Measurements from ENCODE around the gene MEGF10.
A peak's percentile ranks its signal among the peaks of the same experiment; 100 is the strongest.
"Not testable (repeated sequence)": the region's sequence is repeated elsewhere in the genome, so short reads cannot be mapped to it uniquely, and the experiment has no call there.

MEGF10 gene

DNA sequence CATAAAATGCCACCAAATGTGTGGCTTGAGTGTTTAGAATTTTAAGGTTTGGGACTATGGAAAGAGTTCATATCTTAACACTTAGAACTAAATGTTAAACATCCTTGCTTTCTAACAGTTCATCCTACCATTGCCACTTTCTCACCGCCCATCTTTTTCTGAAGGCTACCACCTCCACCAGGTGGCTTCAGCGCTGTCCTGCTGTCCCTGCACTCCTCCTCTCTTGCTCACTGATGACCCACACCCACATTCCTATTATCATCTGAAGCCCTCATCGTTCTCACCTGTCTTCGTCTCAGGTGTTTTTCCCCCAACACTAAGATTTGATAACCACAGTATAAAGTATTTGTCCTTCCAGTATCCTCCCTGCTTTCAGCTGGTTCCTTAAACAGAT, 7.4 kb downstream of the MEGF10 start:
- DNase-seq = peak; percentile 58

DNA sequence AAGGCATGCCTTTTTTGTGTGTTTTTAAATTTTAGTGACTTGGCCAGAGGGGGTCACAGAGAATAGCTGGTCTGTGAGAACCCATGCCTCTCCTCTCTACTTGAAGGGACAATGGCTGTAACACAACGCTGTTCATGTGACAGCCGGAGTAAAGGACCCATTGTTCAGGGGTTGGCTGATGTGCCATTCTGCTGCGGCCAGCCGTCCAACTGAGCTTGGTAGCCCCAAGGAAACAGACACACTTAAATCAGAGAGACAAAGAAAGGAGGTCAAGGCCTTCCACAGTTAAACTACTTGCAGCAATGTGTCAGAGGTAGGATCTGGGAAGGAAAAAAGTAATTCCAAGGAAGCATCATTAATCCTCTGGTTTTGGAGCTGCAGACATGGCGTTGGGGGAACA, 8.1 kb downstream of the MEGF10 start:
- peak; percentile 92 for DNase-seq

- DNase-seq = peak; percentile 74
These were observed 9.1 kb downstream of the MEGF10 start for GRCh38 chr5:127299678-127300077.

DNA sequence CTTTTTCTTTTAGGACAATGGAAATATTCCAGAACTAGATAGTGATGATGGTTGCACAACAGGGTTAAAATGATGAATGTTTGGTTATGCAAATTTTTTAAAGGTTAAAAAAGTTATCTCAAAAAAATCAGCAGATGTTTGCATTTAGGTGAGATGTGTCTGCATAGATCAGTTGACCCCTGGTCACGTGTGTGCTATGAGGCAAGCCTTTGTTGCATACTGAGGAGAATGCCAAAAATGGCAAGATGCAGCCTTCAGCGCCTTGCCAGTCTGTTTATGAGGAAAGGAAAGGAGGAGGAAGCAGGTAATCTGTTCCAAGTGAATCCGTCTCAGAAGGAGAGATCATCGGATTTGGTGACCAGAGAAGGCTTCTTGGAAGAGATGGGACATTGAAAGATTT, 11.9 kb downstream of the MEGF10 start:
- no peak for DNase-seq

DNA sequence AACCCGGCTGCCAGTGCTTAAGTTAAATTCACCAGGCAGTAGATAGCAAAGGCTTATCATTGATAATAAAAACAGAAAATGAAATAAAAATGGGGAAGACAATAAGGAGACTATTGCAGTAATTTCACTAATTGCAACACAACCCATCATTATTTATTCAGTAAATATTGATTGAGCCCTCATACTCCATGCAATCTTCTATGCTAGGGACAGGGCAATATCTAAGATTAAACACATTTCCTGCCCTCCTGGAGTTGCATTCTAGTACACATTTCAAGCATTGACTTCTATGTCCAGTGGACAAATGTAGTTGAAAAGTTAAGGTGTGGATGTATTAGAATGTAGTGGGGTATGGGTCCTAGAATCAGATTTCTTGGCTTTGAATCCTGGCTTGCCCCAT, 12.8 kb downstream of the MEGF10 start:
- DNase-seq = no peak

DNA sequence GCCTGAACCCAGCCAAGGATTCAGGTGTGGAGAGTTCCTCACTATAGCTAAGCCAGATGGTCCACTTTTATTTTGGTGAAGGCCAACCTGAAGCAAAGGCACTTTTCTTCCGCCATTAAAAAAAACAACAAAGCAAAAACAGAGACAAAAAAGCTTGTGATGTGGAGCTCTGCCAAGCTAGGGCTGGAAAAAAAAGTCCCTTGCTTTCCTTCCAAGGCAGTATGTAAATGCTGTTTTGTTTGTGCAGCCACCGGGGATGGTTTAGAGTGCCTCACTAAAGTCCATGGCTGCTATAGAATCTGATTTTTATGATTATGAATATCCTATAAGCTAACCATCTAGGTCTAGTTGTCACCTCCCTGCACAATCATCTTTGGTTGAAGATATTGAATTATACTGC, 14.9 kb downstream of the MEGF10 start:
- peak; percentile 81 for DNase-seq

DNA sequence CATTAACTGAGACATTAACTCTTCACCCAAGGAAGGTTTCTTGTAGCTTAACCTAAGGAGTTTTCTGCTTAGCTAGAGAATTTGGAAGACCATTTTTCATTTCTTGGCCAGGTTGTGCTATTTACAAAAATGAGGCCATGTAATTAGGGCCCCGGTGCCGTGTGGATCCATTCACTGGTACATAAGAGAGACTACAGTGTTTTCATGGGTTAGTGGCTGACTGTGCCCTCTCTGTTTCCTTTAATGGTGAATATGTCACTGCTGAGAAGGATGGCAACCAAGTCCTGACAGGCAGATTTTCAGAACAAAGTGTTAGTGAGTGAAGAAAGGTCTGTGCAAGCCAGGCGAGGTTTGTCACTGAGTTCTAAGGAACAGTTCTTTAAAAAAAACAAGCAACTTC, 15.4 kb downstream of the MEGF10 start:
- peak; percentile 41 for DNase-seq

DNA sequence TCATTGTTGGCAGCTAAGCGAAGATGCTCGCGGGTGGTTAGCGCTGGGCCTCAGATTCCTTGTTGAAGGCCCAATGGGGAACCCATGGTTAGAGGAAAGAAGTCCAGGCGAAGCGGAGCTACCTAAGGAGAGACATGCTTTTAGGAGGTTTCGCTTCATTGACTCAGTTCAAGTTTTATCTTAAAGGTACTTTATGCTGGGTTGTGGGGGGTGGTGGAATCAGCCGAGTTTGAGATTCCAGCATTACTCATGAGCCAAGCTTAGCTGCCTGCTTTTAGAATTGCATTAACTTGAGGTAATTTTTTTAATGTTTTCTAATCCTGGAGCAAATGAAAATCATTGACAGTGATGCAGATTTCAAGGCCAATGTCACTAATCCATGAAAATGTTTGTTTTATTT, 16.1 kb downstream of the MEGF10 start:
- no peak for DNase-seq

DNA sequence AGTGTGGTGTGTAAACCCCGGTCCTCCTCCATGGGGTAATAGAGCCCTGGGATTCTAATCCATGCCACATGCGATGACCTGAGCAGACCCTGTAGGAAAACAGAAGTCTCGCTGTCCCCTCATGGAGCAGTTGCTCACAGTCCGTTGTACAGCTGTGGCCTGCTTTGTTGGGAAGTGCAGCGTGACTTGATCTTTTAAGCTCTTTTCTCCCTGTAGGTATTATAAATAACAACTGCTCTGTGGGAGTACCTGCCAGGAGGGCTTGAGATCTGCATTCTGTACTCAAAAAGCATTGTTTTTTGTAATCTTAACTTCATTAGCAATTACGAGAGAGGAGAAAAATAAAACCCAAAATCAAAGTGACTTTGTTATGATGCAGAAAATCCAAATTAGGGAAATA, 17.3 kb downstream of the MEGF10 start:
- peak; percentile 35 for DNase-seq

GRCh38 chr5:127308325-127308724, 17.7 kb downstream of the MEGF10 start:
- DNase-seq = not testable (repeated sequence)

- no peak for DNase-seq
These were observed 18.3 kb downstream of the MEGF10 start for GRCh38 chr5:127308945-127309344.

GRCh38 chr5:127311349-127311748, 20.8 kb downstream of the MEGF10 start:
- DNase-seq = peak; percentile 26

GRCh38 chr5:127311781-127312525, 21.4 kb downstream of the MEGF10 start:
- peak; percentile 19 for DNase-seq

- no peak for DNase-seq
These were observed 22.8 kb downstream of the MEGF10 start for GRCh38 chr5:127313379-127313778.

GRCh38 chr5:127313847-127314473, 23.4 kb downstream of the MEGF10 start:
- peak; percentile 72 for DNase-seq

DNA sequence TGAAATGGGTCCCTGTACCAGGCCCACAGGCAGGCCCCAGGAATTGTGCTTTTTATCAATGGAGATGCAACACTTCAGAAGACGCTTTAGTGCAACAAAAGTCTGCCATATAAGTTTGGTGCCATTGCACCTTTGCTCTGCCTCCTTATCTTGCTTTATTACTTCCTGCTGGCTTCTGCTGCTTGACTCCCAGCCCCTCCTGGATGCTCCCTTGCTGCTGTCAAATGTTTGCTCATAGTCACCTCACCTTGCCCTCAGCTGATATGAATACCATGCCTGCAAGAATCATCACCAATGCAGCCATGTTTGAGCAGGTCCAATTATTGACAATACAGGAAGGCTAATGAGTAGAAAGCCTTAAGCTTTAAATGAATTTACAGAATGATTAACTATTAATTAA, 25.4 kb downstream of the MEGF10 start:
- DNase-seq = no peak

GRCh38 chr5:127317385-127317784, 26.8 kb downstream of the MEGF10 start:
- DNase-seq = not testable (repeated sequence)

GRCh38 chr5:127320032-127320965, 29.7 kb downstream of the MEGF10 start:
- no peak for DNase-seq

DNA sequence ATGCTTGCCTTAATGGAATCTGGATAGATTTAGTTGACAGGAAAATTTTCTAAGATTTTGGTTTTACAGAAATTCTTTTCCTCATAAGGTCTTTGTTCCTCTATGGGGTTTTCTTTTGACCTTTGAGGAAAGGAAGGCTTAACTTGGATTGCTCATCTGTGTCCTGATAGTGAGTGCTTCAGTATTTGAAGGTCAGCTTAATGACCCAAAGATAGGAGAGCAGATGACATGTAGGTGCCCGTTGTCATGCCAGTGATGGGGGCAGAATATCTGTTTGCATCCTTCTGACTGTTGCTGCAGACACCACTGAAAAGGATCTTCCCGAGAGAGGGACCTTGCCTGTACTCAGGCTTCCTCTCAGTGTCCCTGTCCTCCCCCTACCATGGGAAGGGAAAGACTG, 30.9 kb downstream of the MEGF10 start:
- DNase-seq = no peak

DNA sequence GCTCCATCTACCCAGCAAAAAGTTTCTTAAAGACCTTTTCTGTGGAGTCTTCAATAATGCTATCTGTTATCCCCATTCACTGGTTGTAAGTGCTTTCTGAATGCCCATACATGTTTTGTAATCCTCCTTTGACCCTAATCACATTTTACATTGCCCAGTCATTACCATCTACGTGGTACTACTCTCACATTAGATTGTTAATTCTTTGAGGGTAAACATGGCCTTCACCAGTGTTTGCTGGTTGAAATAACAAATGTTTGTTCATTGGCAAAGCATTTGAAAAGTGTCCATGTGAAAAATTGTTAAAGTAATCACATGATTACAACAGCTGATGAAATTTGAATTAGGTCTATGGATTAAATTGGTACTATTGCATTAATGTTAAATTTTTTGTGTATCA, 31.8 kb downstream of the MEGF10 start:
- no peak for DNase-seq

DNA sequence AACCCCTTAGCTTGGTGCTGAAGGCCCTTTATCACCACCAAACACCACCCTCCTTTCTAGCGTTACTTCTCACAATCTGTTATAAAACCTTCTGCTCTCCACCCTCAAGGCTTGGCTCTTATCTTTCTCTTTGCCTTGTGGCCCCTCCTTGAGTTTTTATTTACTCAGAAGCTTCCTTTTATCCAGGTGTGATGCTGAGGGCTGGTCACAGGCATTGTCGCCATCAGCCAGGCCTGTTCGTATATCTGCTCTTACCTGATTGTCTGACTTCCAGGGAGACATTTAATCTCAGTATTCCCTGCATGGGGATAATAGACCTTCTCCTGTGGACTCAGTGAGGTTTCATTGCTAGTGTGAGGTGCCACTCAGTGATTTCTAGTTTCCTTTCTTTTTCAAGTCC, 34.2 kb downstream of the MEGF10 start:
- no peak for DNase-seq

DNA sequence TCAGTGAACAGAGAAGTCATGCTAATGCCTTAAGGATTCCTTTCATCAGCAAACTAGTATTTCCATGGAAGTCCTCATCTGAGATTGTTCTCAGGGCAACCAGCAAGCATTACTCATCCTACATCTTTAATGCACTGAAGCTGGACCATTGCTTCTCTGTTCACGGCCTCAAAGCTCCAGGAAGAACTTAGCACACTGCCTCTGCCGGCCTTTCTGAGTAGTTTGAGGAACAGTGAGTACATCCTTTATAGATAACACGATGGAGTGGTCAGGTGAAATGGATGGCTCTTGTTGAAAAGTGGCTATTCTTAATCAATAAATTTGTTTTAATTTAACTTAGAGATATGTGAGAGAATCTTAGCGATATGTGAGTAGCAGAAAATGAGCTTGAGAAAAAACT, 35.8 kb downstream of the MEGF10 start:
- DNase-seq = no peak

- DNase-seq = no peak
These were observed 36.6 kb downstream of the MEGF10 start for GRCh38 chr5:127326976-127327755.

Data from midbrain (tissue), 1 donor.